HG03378 (cell line): ENCODE data around the gene SLC1A7.

Source experiments
- ATAC-seq: cut with Tn5 transposase; IDR thresholded peaks from one replicate; pipeline ENCODE4 v1.9.1; 2021; ENCODE audit warnings: mild to moderate bottlenecking, moderate library complexity; ENCODE audit not compliant: unreplicated experiment

Gene SLC1A7

DNA sequence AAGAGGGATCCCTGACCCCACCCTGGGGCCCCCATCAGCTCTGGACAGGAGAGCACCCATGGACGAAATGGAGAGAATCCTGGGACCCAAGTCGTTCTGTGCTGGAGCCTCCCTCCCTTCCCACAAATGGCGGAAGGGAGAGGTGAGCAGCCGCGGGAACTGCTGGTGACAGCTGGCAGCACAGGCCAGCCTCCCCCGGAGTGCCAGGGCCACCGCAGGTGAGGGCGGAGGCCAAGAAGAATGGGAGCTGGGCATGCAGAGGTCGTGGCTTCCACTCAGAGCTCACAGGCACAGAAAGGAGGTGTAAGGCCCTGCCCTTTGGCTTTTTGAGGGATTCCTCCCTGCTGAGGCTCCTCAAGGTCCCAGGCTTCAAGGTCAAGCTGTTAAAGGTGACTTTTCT is 24.6 kb downstream of the SLC1A7 start:
- ATAC-seq = no peak

DNA sequence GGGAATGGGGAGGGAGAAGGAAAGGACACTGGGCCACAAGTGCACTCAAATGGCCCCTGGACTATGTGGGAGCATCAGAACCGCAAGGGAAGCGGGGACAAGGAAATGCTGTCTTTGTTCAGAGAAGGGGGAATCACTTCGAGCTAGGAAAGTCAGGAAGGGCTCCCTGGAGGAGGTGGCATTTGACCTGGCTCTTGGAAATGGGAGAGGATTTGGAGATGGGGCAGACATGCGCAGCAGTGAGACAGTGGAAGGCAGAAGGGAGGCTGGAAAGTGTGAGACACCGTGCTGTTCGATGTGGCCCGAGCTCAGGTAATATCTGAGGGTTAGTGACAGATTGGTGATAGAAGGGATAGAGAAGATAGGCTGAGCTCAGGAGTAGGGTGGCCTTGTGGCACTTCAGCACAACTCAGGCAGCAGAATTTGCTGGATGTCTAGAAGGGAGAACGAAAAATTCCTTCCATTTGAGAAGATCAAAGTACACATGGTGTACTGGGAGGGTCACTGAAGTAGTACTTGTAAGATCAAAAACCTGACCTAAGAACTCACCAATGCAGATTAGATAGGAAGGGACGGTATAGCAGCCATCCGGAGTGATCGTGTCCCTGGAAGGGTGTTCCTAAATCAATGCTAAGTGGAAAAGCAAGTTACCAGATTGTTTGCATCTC is 25.4 kb downstream of the SLC1A7 start:
- ATAC-seq = no peak

DNA sequence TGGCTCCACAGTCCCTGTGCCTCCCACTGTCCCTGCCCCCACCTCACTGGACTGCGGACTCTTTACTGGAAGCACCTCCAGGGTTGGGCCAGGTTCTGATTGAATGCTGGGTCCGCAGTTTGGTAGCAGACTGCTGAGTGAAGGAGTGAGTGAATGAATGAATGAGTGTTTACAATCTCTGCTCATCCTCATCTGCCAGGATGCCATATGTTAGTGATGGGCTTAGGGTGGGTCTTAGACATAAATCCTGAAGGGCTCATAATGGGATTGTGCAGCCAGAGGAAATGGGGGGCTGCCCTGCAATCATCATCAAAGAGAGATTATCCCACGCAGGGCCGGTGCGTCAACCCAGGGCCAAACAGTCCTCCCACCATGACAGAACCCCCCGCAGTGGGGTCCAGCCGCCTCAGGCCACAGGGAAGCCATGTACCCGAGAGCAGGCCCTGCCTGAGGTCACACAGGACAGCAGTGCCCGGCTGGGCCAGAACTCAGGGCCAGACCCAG is 26.1 kb downstream of the SLC1A7 start:
- ATAC-seq = no peak

- ATAC-seq = no peak
Measured at GRCh38 chr1:53115403-53116306, 26.8 kb downstream of the SLC1A7 start.

DNA sequence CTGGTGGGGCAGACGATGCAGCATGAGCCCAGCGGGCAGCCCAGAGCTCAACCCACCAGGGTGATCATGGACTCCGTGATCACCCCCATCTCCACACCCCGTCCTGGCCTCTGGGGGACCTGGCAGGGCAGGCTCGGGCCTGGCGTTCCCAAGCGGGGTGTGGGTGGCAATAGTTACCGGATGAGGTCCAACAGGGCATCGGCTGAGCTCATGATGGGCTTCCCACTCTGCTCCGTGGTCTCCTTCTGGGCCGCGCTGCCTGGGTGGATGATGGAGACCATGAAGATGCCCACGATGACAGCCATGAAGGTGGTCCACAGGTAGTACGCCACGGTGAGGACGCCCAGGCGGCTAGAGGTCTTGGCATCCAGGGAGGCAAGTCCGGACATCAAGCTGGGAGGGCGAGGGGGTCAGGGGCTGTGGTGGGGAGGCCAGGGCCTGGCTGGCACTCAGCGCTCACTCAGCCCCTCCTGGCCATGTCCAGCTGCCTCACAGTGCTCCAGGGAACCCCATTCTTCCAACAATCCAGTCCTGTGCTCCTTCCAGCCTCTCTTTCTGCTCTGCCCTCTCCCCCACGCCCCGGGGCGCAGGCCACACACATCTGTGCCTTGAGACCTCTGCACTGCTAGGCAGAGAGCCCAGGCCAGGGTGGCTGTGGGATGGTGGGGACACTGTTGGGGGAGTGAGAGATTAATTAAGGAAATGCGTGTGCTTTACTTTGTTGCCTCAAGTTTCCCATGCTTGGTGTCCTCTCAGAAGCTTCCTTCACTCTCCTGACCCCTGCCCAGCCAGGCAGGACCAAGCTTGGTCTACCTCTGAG is 27.6 kb downstream of the SLC1A7 start:
- ATAC-seq = no peak

DNA sequence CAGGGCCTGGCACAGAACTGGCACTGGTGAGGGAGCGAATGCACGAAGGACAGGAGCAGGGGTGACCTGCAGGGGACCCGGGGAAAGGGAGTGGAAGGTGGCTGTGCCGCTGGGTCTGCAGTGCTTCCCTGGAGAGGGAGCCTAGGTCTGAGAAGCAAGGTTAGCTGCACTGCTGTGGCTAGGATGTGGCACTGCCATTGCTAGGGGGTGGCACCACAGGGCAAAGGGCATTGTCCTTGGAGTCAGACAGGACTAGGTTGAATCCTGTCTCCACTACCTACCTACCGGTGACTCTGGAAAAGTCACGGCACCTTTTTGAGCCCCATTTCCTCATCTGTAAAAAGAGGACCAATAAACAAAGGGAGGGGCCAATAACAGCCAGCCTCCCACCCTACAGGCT is 28.3 kb downstream of the SLC1A7 start:
- no peak for ATAC-seq

DNA sequence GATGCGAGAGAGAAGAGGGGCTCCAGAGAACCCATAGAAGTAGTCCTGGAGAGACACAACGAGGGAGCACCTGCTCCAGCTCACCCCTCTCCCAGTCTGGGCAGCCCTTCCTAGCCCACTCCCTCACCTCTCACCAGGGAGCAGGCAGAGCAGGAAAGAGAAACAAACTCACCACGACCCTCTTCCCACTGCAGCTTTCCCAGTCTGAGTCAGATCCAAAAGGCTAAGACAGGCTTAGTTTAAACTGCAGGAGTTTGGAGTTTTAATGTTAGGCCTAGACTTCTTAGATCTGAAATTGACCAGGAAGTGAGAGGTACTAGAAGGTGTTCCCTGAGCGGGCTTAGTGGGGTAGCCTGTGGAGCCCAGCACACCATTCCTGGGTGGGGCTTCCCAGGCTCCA is 29.6 kb downstream of the SLC1A7 start:
- no peak for ATAC-seq

DNA sequence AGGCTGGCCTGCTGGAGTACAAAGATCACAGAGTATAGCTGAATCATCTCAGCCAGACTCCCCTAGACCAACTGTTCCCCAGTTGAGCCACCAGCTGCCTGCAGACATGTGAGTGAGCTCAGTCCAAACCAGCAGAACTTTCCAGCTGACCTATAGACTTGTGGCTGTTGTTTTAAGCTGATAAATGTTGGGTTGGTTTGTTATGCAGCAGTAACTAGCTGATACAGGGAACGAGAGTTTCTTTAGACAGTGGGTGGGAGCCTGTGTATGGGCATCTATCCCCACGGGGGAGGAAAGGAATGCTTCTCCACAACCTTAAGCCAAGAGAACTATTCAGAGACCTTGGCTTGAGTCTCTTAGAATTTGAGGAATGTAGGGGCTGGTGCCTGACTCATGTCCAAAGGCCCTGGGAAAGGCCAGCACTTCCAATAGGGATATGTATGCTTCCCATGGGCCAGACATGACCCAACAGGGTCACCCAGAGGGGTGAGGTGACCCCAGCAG is 30.1 kb downstream of the SLC1A7 start:
- no peak for ATAC-seq

GRCh38 chr1:53111693-53112092 is 30.7 kb downstream of the SLC1A7 start:
- ATAC-seq = no peak

DNA sequence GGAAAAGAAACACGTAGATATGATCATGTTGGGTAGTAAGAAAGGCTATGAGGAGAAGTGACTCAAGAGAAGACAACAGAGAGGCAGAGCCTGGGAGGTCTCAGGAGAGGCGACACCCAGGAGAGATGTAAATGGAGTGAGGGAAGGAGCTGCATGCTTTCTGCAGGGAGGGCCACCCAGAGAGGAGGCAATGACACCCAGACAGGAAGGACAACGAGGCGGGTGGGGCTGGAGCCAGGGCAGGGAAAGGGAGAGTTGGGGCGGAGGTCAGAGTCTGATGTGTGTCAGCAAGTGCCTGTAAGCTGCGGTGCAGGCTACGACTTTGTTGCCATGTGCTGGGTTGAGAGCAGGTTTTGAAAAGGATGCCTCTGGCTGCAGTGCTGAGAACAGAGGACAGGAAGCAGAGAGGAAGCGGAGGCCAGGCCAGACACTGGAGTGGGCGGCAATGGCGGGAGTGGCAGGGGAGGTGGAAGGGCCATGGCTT is 31.3 kb downstream of the SLC1A7 start:
- no peak for ATAC-seq

DNA sequence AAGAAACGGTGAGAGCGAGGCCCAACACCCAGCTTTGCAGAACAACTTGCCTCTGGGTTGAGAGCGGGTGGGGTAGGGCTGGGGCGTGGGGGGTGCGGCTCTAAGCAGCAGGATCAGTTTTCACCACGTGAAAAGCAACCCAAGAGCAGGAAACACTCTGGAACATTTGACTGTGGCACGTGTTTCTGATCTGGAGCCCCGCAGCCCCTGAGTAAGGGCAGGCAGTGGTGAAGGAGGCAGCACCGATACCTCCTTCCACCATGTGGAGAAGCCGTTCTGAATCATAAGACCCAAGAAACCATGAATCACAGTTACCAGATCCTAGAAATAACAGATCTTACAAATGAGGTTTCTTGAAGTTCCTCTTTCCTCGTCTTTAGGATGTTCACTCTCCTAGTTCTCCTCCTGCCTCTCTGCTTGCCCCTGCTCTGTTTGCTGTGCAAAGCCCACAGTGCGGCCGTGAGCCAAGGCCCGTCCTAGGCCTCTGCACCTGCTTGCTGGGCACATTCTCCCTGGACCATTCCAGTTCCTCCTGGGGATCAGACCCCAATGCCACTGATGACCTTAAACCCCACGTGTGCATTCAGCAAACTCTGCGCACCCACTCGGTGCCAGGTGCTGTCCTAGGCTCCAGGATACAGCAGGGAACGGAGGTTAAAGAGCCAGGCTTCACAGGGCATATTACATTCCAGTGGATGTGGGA is 31.9 kb downstream of the SLC1A7 start:
- no peak for ATAC-seq

DNA sequence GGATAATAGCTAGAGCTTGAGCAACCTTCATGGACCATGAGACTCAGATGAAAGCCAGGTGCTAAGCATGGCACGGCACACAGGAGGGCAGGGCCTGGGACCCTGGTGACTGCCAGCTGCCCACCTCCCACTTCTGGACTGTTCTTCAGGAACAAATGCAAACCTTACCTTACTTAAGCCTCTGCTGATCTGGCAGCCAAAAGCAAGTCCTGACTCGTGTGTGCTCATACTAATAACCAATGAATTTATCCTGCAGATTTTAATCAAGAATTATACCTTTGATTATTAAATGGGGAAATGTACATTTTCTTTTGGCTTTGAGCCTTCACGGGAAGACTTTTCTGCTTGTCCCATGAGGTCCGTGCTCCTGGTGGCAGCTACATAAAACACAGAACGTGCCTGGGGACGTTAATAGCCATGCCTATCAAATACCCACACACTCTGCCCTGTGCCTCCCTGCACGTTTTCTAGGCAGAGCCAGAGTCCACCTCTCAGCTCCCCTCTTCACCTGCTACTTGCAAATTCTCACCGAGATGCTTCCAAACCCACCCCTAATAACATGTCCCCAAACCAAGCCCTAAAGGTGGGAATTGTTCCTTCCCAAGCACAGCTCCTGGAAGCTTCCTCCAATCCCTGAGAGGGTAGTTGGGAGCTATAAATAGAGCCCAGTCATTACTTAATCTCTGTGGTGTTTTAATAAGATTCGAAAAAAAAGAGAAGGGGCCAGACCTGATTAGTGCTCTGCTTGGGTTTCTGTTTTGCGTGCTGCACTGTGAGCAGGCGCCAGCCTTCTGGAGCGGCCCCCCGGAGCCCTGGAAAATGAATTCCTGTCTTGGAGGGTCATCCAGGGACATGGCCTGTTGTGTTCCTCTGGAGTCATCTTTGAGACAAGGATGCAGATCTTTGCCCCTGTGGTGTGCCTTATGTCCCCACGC is 33.5 kb downstream of the SLC1A7 start:
- no peak for ATAC-seq

GRCh38 chr1:53107570-53108322 is 34.7 kb downstream of the SLC1A7 start:
- ATAC-seq = no peak

DNA sequence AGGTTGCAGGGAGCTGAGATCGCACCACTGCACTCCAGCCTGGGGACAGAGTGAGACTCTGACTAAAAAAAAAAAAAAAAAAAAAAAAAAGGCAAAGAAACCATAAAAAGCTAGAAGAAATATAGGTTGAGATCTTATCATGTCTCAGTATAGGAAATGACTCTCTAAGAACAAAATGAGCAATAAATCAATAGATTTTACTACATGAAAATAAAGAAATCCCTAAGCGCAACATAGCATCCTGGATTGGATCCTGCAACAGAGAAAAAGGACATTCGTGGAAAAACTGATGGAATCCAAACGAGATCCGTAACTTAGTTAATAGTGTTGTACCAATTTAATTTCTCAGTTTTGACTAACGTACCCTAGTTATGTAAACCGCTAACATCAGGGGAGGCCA is 35.3 kb downstream of the SLC1A7 start:
- no peak for ATAC-seq

- ATAC-seq = no peak
Measured at GRCh38 chr1:53104289-53104913, 38.0 kb downstream of the SLC1A7 start.

- ATAC-seq = no peak
Measured at GRCh38 chr1:53094533-53094919, 47.9 kb downstream of the SLC1A7 start.

GRCh38 chr1:53093778-53094532 is 48.5 kb downstream of the SLC1A7 start:
- ATAC-seq = no peak

DNA sequence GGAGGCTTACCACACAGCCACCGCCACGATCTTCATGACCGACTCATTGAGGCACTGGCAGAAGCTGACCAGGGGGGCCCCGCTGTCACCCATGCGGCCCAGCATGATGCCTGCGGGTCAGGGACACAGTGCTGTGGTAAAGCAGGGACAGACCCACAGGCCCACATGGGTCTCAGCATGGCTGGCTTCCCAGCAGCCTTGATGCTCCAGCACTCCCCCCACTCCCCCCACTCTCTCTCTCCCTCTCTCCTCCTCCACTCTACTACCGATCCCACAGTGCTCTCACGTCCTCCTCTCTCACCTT is 49.0 kb downstream of the SLC1A7 start:
- no peak for ATAC-seq
